Ascending aorta (tissue), 2 donors: ENCODE data around the gene DDX56. TPM values are rescaled to one million over a fixed set of nuclear protein-coding genes. Genes with fewer than 3 reads are reported as not detected.
A peak's percentile ranks its signal among the peaks of the same experiment; 100 is the strongest.

ENCODE experiments used
- DNase-seq, 2 donors: peaks; one replicate each; pipeline ENCODE4 v3.0.0-alpha.2; 2019; ENCODE audit warnings: low spot score in 2 of 2
- H3K27ac ChIP-seq, 2 donors: fragments of 200-600 bp; sonication (generic); one replicate each; pipeline ENCODE4 v1.5.1; 2016 to 2017; ENCODE audit warnings: mild to moderate bottlenecking in 1 of 2
- H3K27me3 ChIP-seq: fragments of 200-600 bp; sonication (generic); one replicate; pipeline ENCODE4 v1.5.1; 2017
- H3K36me3 ChIP-seq, 2 donors: fragments of 200-600 bp; sonication (generic); one replicate each; pipeline ENCODE4 v1.5.1; 2016
- H3K4me1 ChIP-seq, 2 donors: fragments of 200-600 bp; sonication (generic); one replicate each; pipeline ENCODE4 v1.5.1; 2016 to 2017; ENCODE audit warnings: mild to moderate bottlenecking in 1 of 2
- H3K4me3 ChIP-seq, 2 donors: fragments of 200-600 bp; sonication (generic); one replicate each; pipeline ENCODE4 v1.5.1; 2016 to 2017; ENCODE audit warnings: mild to moderate bottlenecking in 1 of 2
- H3K9me3 ChIP-seq, 2 donors: fragments of 200-600 bp; sonication (generic); one replicate each; pipeline ENCODE4 v1.5.1; 2016
- intact Hi-C: fragments of 100-400 bp; cut with DNase I; formaldehyde crosslinking; loops from one replicate; pipeline ENCODE4 v1.15.1; 2023
- total RNA-seq: library from RNA; depleted of rRNA; stranded (reverse); fragments of >200 nt; gene quantifications from one replicate; pipeline ENCODE4 v1.1.0, GENCODE V29; 2016
- TF ChIP-seq, protein P1 (sequence below), 3 experiments: fragments of 200-600 bp in 2 of 3; fragments of 450-650 bp in 1 of 3; sonication (generic) in 2 of 3; IDR thresholded peaks; one replicate each; pipeline ENCODE4 v1.5.1; 2016 to 2019; ENCODE audit warnings: antibody characterized with exemption in 3 of 3, mild to moderate bottlenecking in 1 of 3, moderate library complexity in 1 of 3

DDX56 gene
- total RNA-seq, 1 donor from 2014 or later: 51.0 TPM

DNA sequence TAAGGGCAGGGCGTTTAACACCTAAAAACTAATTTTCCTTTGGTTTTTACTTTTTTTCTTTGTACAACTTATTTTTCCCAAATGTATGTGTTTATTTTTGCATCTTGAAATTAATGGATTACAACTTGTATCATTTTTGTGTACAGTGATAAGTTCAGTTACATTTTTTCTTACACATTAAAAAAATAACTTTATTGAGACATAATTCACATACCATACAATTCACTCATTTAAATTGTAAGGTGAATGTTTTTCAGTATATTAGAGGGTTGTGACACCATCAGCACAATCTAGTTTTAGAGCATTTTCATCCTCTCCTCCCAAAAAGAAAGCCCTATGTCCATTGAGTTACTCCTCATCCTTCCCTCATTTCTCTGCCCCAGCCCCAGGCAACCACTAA lies 44.3 kb upstream of the DDX56 start:
- H3K4me1 ChIP-seq: no peaks in the 10 kb centered on the region
- H3K4me3 ChIP-seq: no peak overlapping the region
- H3K9me3 ChIP-seq: no peaks in the 10 kb centered on the region
- no peak overlapping the region for H3K27ac ChIP-seq
- no peaks in the 10 kb centered on the region for H3K27me3 ChIP-seq
- intact Hi-C loops: no loop called here
- no peak for DNase-seq
- TF ChIP-seq, protein P1, sequence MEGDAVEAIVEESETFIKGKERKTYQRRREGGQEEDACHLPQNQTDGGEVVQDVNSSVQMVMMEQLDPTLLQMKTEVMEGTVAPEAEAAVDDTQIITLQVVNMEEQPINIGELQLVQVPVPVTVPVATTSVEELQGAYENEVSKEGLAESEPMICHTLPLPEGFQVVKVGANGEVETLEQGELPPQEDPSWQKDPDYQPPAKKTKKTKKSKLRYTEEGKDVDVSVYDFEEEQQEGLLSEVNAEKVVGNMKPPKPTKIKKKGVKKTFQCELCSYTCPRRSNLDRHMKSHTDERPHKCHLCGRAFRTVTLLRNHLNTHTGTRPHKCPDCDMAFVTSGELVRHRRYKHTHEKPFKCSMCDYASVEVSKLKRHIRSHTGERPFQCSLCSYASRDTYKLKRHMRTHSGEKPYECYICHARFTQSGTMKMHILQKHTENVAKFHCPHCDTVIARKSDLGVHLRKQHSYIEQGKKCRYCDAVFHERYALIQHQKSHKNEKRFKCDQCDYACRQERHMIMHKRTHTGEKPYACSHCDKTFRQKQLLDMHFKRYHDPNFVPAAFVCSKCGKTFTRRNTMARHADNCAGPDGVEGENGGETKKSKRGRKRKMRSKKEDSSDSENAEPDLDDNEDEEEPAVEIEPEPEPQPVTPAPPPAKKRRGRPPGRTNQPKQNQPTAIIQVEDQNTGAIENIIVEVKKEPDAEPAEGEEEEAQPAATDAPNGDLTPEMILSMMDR (IDR thresholded peaks at IDR 0.05): no peak
- no peaks in the 10 kb centered on the region for H3K36me3 ChIP-seq

DNA sequence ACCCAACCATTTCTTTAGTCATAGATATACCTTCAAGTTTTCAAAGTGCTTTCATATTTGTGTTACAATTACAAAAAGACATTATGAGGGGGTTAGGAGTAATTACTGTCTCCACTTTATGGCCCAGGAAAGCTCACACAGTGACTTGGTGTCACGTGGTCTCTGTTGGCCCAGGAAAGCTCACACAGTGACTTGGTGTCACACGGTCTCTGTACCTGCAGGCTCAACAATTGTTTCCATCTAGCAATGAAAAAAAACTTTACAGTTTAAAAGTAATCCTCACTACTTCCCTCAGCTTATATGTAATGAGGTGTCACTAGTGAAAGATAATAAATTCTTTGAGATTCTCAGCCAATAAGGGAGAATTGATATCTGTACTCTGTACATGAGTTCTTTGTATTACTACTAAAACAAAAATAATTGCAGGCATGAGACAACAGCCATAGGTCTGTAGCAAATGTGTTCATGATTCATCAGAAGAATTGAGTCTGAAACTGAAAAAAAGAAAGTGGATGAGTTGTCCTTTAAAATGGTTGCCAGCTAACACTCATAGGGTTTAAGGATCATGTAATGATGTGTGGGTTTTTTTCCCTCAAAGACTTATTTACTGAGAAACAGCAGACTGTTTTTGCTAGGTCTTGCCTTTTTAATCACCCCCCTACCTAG lies 43.6 kb upstream of the DDX56 start:
- Histone ChIP-seq H3K4me3 (no peak overlapping the region), H3K36me3 (no peaks in the 10 kb centered on the region), H3K4me1 (no peaks in the 10 kb centered on the region), H3K27me3 (no peaks in the 10 kb centered on the region), H3K27ac (no peak overlapping the region), H3K9me3 (no peaks in the 10 kb centered on the region)
- intact Hi-C loops: no loop called here
- no peak for DNase-seq
- TF ChIP-seq, protein P1 (IDR thresholded peaks at IDR 0.05): no peak

GRCh38 chr7:44616545-44616944 lies 42.8 kb upstream of the DDX56 start:
- intact Hi-C loops: no loop called here
- H3K27ac ChIP-seq: no peak overlapping the region
- TF ChIP-seq, protein P1 (IDR thresholded peaks at IDR 0.05): no peak
- H3K36me3 ChIP-seq: no peaks in the 10 kb centered on the region
- no peaks in the 10 kb centered on the region for H3K4me1 ChIP-seq
- no peak overlapping the region for H3K4me3 ChIP-seq
- no peaks in the 10 kb centered on the region for H3K27me3 ChIP-seq
- no peaks in the 10 kb centered on the region for H3K9me3 ChIP-seq
- DNase-seq: no peak

DNA sequence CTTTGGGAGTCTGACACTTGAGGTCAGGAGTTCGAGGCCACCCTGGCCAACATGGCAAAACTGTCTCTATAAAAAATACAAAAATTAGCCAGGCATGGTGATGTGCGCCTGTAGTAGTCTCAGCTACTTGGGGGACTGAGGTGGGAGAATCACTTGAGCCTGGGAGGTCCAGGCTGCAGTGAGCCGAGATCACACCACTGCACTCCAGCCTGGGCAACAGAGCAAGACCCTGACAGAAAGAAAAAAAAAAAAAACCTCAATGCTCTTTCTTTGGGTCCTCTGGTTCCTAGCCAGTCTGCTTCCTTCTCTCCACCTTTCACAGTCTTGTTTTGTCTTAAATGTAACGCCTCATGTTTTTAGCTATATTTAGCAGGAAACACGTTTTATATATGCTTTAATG lies 42.1 kb upstream of the DDX56 start:
- no peak for DNase-seq
- no peaks in the 10 kb centered on the region for H3K4me1 ChIP-seq
- no peaks in the 10 kb centered on the region for H3K9me3 ChIP-seq
- TF ChIP-seq, protein P1 (IDR thresholded peaks at IDR 0.05): no peak
- intact Hi-C loops: no loop called here
- H3K36me3 ChIP-seq: no peaks in the 10 kb centered on the region
- H3K27ac ChIP-seq: peak overlapping the region in 1 of 2 donors; percentile 15
- H3K27me3 ChIP-seq: no peaks in the 10 kb centered on the region
- no peak overlapping the region for H3K4me3 ChIP-seq

DNA sequence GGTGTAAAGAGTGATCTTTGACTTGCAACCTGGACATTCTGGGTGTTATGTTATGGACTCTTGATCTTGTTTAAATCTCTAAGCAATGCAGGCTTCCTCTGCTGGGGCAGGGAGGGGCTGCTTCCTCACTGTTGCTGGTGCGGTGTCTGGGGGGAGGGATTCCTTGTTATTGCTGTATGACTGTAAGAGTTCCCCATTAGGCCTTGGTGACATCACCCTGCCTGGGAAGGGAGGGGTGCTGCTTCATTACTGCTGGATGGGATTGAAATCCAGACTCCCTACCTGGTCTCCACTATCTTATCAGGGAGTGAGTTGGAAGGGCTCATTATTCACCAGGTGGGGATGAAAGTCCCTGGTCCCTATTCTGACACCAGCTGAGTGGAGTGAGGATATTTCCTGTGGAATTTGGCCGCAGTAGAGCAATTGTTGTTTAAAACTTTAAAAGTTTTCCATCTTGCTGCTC lies 41.5 kb upstream of the DDX56 start:
- DNase-seq: peak; percentile 35 to 78
- Histone ChIP-seq H3K4me1 (no peaks in the 10 kb centered on the region), H3K4me3 (no peak overlapping the region), H3K27me3 (no peaks in the 10 kb centered on the region), H3K36me3 (no peaks in the 10 kb centered on the region), H3K27ac (peak overlapping the region; percentile 9 to 15), H3K9me3 (no peaks in the 10 kb centered on the region)
- intact Hi-C loops: no loop called here
- TF ChIP-seq, protein P1 (IDR thresholded peaks at IDR 0.05): no peak
